RWPE1 (cell line): ENCODE measurements around the gene HIVEP2.

Source experiments
- CTCF ChIA-PET: fragments of 350-600 bp; sonication (Branson Sonifier 250); formaldehyde crosslinking; extraction: SDS; loops from one replicate; lab custom pipeline; 2021; lab: Yijun Ruan, JAX
- POLR2A ChIA-PET: fragments of 400-600 bp; formaldehyde crosslinking; extraction: SDS; loops from one replicate; lab custom pipeline; 2020; ENCODE audit warnings: antibody characterized with exemption; ENCODE audit not compliant: low non-redundant PET; lab: Yijun Ruan, JAX
- DNase-seq: peaks from one replicate; pipeline ENCODE4 v3.0.0; 2012; ENCODE audit warnings: low spot score
- H3K27ac ChIP-seq: fragments of 450-650 bp; 2 replicates; pipeline ENCODE4 v1.5.1; 2017
- CTCF ChIP-seq: fragments of 450-650 bp; conservative IDR thresholded peaks from 2 replicates; pipeline ENCODE4 v1.5.1; 2017; ENCODE audit warnings: low read depth, mild to moderate bottlenecking

HIVEP2 gene

GRCh38 chr6:142821164-142821716 lies 123.7 kb downstream of the HIVEP2 start:
- ChIA-PET CTCF (no interaction called here), POLR2A (no interaction called here)
- no peak for TF ChIP-seq CTCF
- DNase-seq: no peak
- no peak overlapping the region for H3K27ac ChIP-seq

GRCh38 chr6:142820338-142821051 lies 124.5 kb downstream of the HIVEP2 start:
- CTCF ChIA-PET: no interaction called here

GRCh38 chr6:142819603-142820337 lies 125.2 kb downstream of the HIVEP2 start:
- no peak for TF ChIP-seq CTCF
- no peak for DNase-seq
- H3K27ac ChIP-seq: no peak overlapping the region
- ChIA-PET POLR2A (no interaction called here), CTCF (interaction anchor here (0.6 kb wide), 1 partner anchor 568 kb away, joined by 3 read pairs; no protein-coding TSS in a partner anchor)

More at GRCh38 chr6:142820338-142821051, 124.5 kb downstream of the HIVEP2 start:
- H3K27ac ChIP-seq: no peak overlapping the region
- TF ChIP-seq CTCF: no peak
- DNase-seq: no peak
- POLR2A ChIA-PET: no interaction called here

- TF ChIP-seq CTCF: no peak
- no peak overlapping the region for H3K27ac ChIP-seq
- POLR2A ChIA-PET: no interaction called here
- DNase-seq: no peak
- CTCF ChIA-PET: no interaction called here
Measured at GRCh38 chr6:142816486-142816885, 128.5 kb downstream of the HIVEP2 start.

- ChIA-PET POLR2A (no interaction called here), CTCF (no interaction called here)
- TF ChIP-seq CTCF: no peak
- no peak overlapping the region for H3K27ac ChIP-seq
- no peak for DNase-seq
Measured at GRCh38 chr6:142816031-142816430, 128.9 kb downstream of the HIVEP2 start.

GRCh38 chr6:142811923-142812322 lies 133.1 kb downstream of the HIVEP2 start:
- CTCF ChIA-PET: no interaction called here
- H3K27ac ChIP-seq: no peak overlapping the region
- no peak for TF ChIP-seq CTCF
- DNase-seq: no peak
- POLR2A ChIA-PET: no interaction called here
